Left lung (tissue), 10 donors: ENCODE measurements around the gene KRTAP4-5. TPM values are rescaled to one million over a fixed set of nuclear protein-coding genes. Genes with fewer than 3 reads are reported as not detected.
A peak's percentile ranks its signal among the peaks of the same experiment; 100 is the strongest.
"Not testable (repeated sequence)": the region's sequence is repeated elsewhere in the genome, so short reads cannot be mapped to it uniquely, and the experiment has no call there.

Experiments used
- ATAC-seq: fragments of 200-7000 bp; cut with Tn5 transposase; one replicate; pipeline ENCODE4 v1.9.1; 2020; ENCODE audit warnings: moderate library complexity
- DNase-seq, 4 donors: peaks; one replicate each; pipeline ENCODE4 v3.0.0-alpha.2; 2013 to 2020
- H3K27ac ChIP-seq, 2 donors: fragments of 200-600 bp; sonication (generic) in 1 of 2; one replicate each; pipeline versions ENCODE4 v1.5.0 to v1.8.0; 2020 to 2021
- H3K27me3 ChIP-seq, 2 donors: fragments of 200-600 bp; sonication (generic) in 1 of 2; one replicate each; pipeline versions ENCODE4 v1.5.0 to v1.8.0; 2020 to 2021
- H3K36me3 ChIP-seq, 2 donors: fragments of 200-600 bp; sonication (generic) in 1 of 2; one replicate each; pipeline versions ENCODE4 v1.5.0 to v1.8.0; 2020 to 2021
- H3K4me1 ChIP-seq, 2 donors: fragments of 200-600 bp; one replicate each; pipeline ENCODE4 v1.8.0; 2021
- H3K4me3 ChIP-seq, 2 donors: fragments of 200-600 bp; sonication (generic) in 1 of 2; one replicate each; pipeline versions ENCODE4 v1.5.0 to v1.8.0; 2020 to 2021; ENCODE audit warnings: mild to moderate bottlenecking in 1 of 2
- H3K9me3 ChIP-seq, 2 donors: fragments of 200-600 bp; sonication (generic) in 1 of 2; one replicate each; pipeline versions ENCODE4 v1.5.0 to v1.8.0; 2020 to 2021
- CTCF ChIP-seq, 2 donors: fragments of 200-600 bp; sonication (generic) in 1 of 2; IDR thresholded peaks; one replicate each; pipeline versions ENCODE4 v1.5.0 to v1.8.0; 2021; ENCODE audit warnings: antibody characterized with exemption in 2 of 2
- intact Hi-C, 2 donors: fragments of 100-400 bp; cut with DNase I; formaldehyde crosslinking; loops; one replicate each; pipeline versions ENCODE4 v1.11.2 to v1.14.2; 2022
- polyA plus RNA-seq, 6 donors: library from polyadenylated mRNA; unstranded; fragments of 120-200 nt; gene quantifications; one replicate each; pipeline ENCODE4 v1.2.1, GENCODE V29; 2013; ENCODE audit not compliant: insufficient read length in 6 of 6
- total RNA-seq, 2 donors: library from RNA; stranded (reverse); fragmentation: NEBNext Ultra II Directional; extraction: Animal tissue kit (Norgen Biotek cat#: 25700); gene quantifications; one replicate each; pipeline ENCODE4 v1.2.1, GENCODE V29; 2021
- donor health status: DM: no; HTN: yes; CAD: no.
- donor health status: DM: no; HTN: no; CAD: no.

Gene KRTAP4-5
- total and polyA plus RNA-seq, 8 donors, result not detected

GRCh38 chr17:41160648-41161047 lies 11.0 kb upstream of the KRTAP4-5 start, which contains the start of gene KRTAP4-4:
Gene KRTAP4-4, minus strand, starts transcription at chr17:41160748. Its CDS starts 57 bp downstream, at chr17:41160691.
- intact Hi-C loops, result no loop called here
- no peaks in the 10 kb centered on the region for H3K36me3 ChIP-seq
- H3K27ac ChIP-seq, result no peak within 1 kb of the TSS
- no peak for DNase-seq
- no peaks in the 10 kb centered on the region for H3K9me3 ChIP-seq
- no peak for ATAC-seq
- no peaks in the 10 kb centered on the region for H3K4me1 ChIP-seq
- no peak within 1 kb of the TSS for H3K4me3 ChIP-seq
- peaks cover 4 to 10% of the 10 kb centered on the region in 2 donors for H3K27me3 ChIP-seq
- TF ChIP-seq CTCF (IDR thresholded peaks at IDR 0.05), result no peak

- peak in 1 of 4 donors; percentile 40 for DNase-seq
- H3K27me3 ChIP-seq, intact Hi-C loops, ATAC-seq, H3K36me3 ChIP-seq, H3K27ac ChIP-seq, H3K4me1 ChIP-seq, H3K9me3 ChIP-seq, H3K4me3 ChIP-seq: not testable (repeated sequence)
These were observed 10.6 kb upstream of the KRTAP4-5 start for GRCh38 chr17:41160190-41160589.

GRCh38 chr17:41153856-41154255 lies 4.2 kb upstream of the KRTAP4-5 start:
- H3K27me3 ChIP-seq, result peaks cover 0 to 11% of the 10 kb centered on the region in 2 donors
- intact Hi-C loops, result no loop called here
- no peak overlapping the region for H3K4me3 ChIP-seq
- no peak for TF ChIP-seq CTCF (IDR thresholded peaks at IDR 0.05)
- H3K9me3 ChIP-seq, result no peaks in the 10 kb centered on the region
- H3K36me3 ChIP-seq, result no peaks in the 10 kb centered on the region
- no peak for ATAC-seq
- no peak overlapping the region for H3K27ac ChIP-seq
- DNase-seq, result no peak
- no peaks in the 10 kb centered on the region for H3K4me1 ChIP-seq

GRCh38 chr17:41151525-41151924 lies 1.9 kb upstream of the KRTAP4-5 start:
- DNase-seq, result no peak
- no peaks in the 10 kb centered on the region for H3K4me1 ChIP-seq
- no peak overlapping the region for H3K4me3 ChIP-seq
- H3K27me3 ChIP-seq, result peaks cover 0 to 11% of the 10 kb centered on the region in 2 donors
- TF ChIP-seq CTCF (IDR thresholded peaks at IDR 0.05), result no peak
- ATAC-seq, result no peak
- no peak overlapping the region for H3K27ac ChIP-seq
- H3K9me3 ChIP-seq, result no peaks in the 10 kb centered on the region
- H3K36me3 ChIP-seq, result no peaks in the 10 kb centered on the region
- intact Hi-C loops, result no loop called here

GRCh38 chr17:41150026-41150425 lies 401 bp upstream of the KRTAP4-5 start:
- Histone ChIP-seq H3K9me3 (no peaks in the 10 kb centered on the region), H3K4me3 (no peak overlapping the region), H3K36me3 (no peaks in the 10 kb centered on the region), H3K27ac (no peak overlapping the region), H3K27me3 (peaks cover 0 to 10% of the 10 kb centered on the region in 2 donors), H3K4me1 (no peaks in the 10 kb centered on the region)
- DNase-seq (no peak), ATAC-seq (no peak)
- intact Hi-C loops, result no loop called here
- TF ChIP-seq CTCF (IDR thresholded peaks at IDR 0.05), result no peak

GRCh38 chr17:41148971-41149651 lies 514 bp downstream of the KRTAP4-5 start:
- intact Hi-C loops, DNase-seq, H3K4me3 ChIP-seq: not testable (repeated sequence)

More at GRCh38 chr17:41148971-41149651, 514 bp downstream of the KRTAP4-5 start:
- H3K27ac ChIP-seq, H3K4me1 ChIP-seq, H3K9me3 ChIP-seq, ATAC-seq, H3K27me3 ChIP-seq, H3K36me3 ChIP-seq: not testable (repeated sequence)
